HCT116 (cell line): ENCODE results near the gene TRPC1. TPM values are rescaled to one million over a fixed set of nuclear protein-coding genes. Genes with fewer than 3 reads are reported as not detected.

Experiments
- ATAC-seq: fragments of 200-7000 bp; cut with Tn5 transposase; 2 replicates; pipeline ENCODE4 v1.9.1; 2020; ENCODE audit warnings: mild to moderate bottlenecking, moderate library complexity
- BruUV-seq: library from RNA; stranded (reverse); fragments of 400-500 nt; replicated peaks from 2 replicates; lab custom pipeline; 2021; lab: Mats Ljungman, UMichigan
- CTCF ChIA-PET: fragments of 300-600 bp; sonication (Branson Sonifier 250); formaldehyde crosslinking; loops from one replicate; lab custom pipeline; 2021; ENCODE audit warnings: antibody characterized with exemption; lab: Charles Lee
- POLR2A ChIA-PET: fragments of 300-600, 350-600 bp; sonication (Branson Sonifier 250); formaldehyde crosslinking; loops from one replicate; lab custom pipeline; 2021; ENCODE audit warnings: antibody characterized with exemption; lab: Charles Lee
- RAD21 ChIA-PET, 2 experiments: fragments of 300-600 bp; sonication (Branson Sonifier 250); formaldehyde crosslinking; loops; one replicate each; lab custom pipeline; 2023; ENCODE audit warnings: low total read pairs in 2 of 2; ENCODE audit not compliant: uncharacterized antibody in 2 of 2, unreplicated experiment in 2 of 2, low non-redundant PET in 1 of 2; lab: Charles Lee
- DNase-seq: peaks from one replicate; pipeline ENCODE4 v3.0.0-alpha.2; 2010; ENCODE audit warnings: low read depth, low spot score
- H2AFZ ChIP-seq: fragments of 200-600 bp; shearing (Covaris generic), sonication (generic); 2 replicates; pipeline ENCODE4 v1.6.1; 2017; ENCODE audit warnings: low read depth, mixed run types, mixed read lengths, antibody characterized with exemption, low read length; ENCODE audit not compliant: poor library complexity, severe bottlenecking
- H3K27ac ChIP-seq: 2 replicates; pipeline ENCODE4 v1.5.1; 2012; ENCODE audit warnings: low read depth, low read length
- H3K27me3 ChIP-seq: fragments of 200-600 bp; sonication (generic); 2 replicates; pipeline ENCODE4 v1.6.1; 2016; ENCODE audit warnings: mixed run types, low read length, mixed read lengths; ENCODE audit not compliant: insufficient read depth
- H3K36me3 ChIP-seq, 2 experiments: fragments of 200-500 bp in 1 of 2; fragments of 200-600 bp in 1 of 2; sonication (Bioruptor generic) in 1 of 2; sonication (generic) in 1 of 2; 2 replicates each; pipeline versions ENCODE4 v1.5.1 to v1.6.1; 2014 to 2016; ENCODE audit warnings: low read length in 2 of 2, inconsistent platforms in 1 of 2, mixed read lengths in 1 of 2, mixed run types in 1 of 2; ENCODE audit not compliant: insufficient read depth in 2 of 2, control insufficient read depth in 1 of 2
- H3K4me1 ChIP-seq, 2 experiments: fragments of 200-600 bp in 1 of 2; sonication (generic) in 1 of 2; 2 replicates each; pipeline versions ENCODE4 v1.5.1 to v1.6.1; 2012 to 2017; ENCODE audit warnings: low read length in 2 of 2, inconsistent platforms in 1 of 2, mild to moderate bottlenecking in 1 of 2, mixed read lengths in 1 of 2, mixed run types in 1 of 2, moderate library complexity in 1 of 2; ENCODE audit not compliant: insufficient read depth in 2 of 2, control insufficient read depth in 1 of 2
- H3K4me2 ChIP-seq: fragments of 200-600 bp; sonication (generic); 2 replicates; pipeline ENCODE4 v1.6.1; 2017; ENCODE audit warnings: mixed run types, low read length, mixed read lengths
- H3K4me3 ChIP-seq, 2 experiments: fragments of 200-600 bp in 1 of 2; sonication (generic) in 1 of 2; replicated peaks in 1 of 2; 2 replicates each; pipeline ENCODE4 v1.5.1; 2011 to 2016; ENCODE audit warnings: low read length in 2 of 2, control low read depth in 1 of 2, low read depth in 1 of 2, mild to moderate bottlenecking in 1 of 2, mixed read lengths in 1 of 2, mixed run types in 1 of 2
- H3K79me2 ChIP-seq: fragments of 200-600 bp; sonication (generic); 2 replicates; pipeline ENCODE4 v1.6.1; 2017; ENCODE audit warnings: mild to moderate bottlenecking, mixed run types, low read length, moderate library complexity, mixed read lengths; ENCODE audit not compliant: insufficient read depth
- H3K9ac ChIP-seq: fragments of 200-600 bp; sonication (generic); 2 replicates; pipeline ENCODE4 v1.6.1; 2016; ENCODE audit warnings: low read length, mixed read lengths
- H3K9me2 ChIP-seq: fragments of 200-600 bp; sonication (generic), shearing (Covaris generic); 2 replicates; pipeline ENCODE4 v1.6.1; 2017; ENCODE audit warnings: mixed run types, mild to moderate bottlenecking, moderate library complexity; ENCODE audit not compliant: insufficient read depth
- H3K9me3 ChIP-seq, 2 experiments: fragments of 200-500 bp in 1 of 2; fragments of 200-600 bp in 1 of 2; sonication (Bioruptor generic) in 1 of 2; sonication (generic) in 1 of 2; 2 replicates each; pipeline ENCODE4 v1.6.1; 2014 to 2017; ENCODE audit warnings: low read length in 2 of 2, mixed read lengths in 2 of 2, inconsistent platforms in 1 of 2, low read depth in 1 of 2, mild to moderate bottlenecking in 1 of 2, mixed run types in 1 of 2, moderate library complexity in 1 of 2; ENCODE audit not compliant: control insufficient read depth in 1 of 2, insufficient read depth in 1 of 2
- H4K20me1 ChIP-seq: fragments of 200-600 bp; sonication (generic), shearing (Covaris generic); 2 replicates; pipeline ENCODE4 v1.6.1; 2017; ENCODE audit warnings: mixed run types, mild to moderate bottlenecking, moderate library complexity; ENCODE audit not compliant: insufficient read depth
- CBX3 ChIP-seq: IDR thresholded peaks from 2 replicates; pipeline ENCODE4 v1.6.1; 2012; ENCODE audit warnings: low read depth
- CEBPB ChIP-seq: IDR thresholded peaks from 2 replicates; pipeline ENCODE4 v1.6.1; 2012; ENCODE audit warnings: low read depth
- CTCF ChIP-seq, 3 experiments: fragments of 200-600 bp in 1 of 3; sonication (generic) in 1 of 3; IDR thresholded peaks in 2 of 3; conservative IDR thresholded peaks in 1 of 3; 2 replicates each; pipeline ENCODE4 v1.5.1; 2012 to 2017; ENCODE audit warnings: low read depth in 2 of 3, low read length in 2 of 3, antibody characterized with exemption in 1 of 3, borderline replicate concordance in 1 of 3, control low read depth in 1 of 3, mild to moderate bottlenecking in 1 of 3, mixed read lengths in 1 of 3, mixed run types in 1 of 3, moderate library complexity in 1 of 3; ENCODE audit not compliant: insufficient read depth in 1 of 3
- EGR1 ChIP-seq: IDR thresholded peaks from 2 replicates; pipeline ENCODE4 v1.6.1; 2012; ENCODE audit warnings: low read depth
- EZH2 ChIP-seq: fragments of 200-600 bp; sonication (generic); IDR thresholded peaks from 2 replicates; pipeline ENCODE4 v1.6.1; 2017; ENCODE audit warnings: antibody characterized with exemption, mixed run types
- SIN3A ChIP-seq: IDR thresholded peaks from 2 replicates; pipeline ENCODE4 v1.6.1; 2012; ENCODE audit warnings: low read depth
- SRF ChIP-seq: IDR thresholded peaks from 2 replicates; pipeline ENCODE4 v1.6.1; 2012; ENCODE audit warnings: low read depth
- TCF7L2 ChIP-seq: IDR thresholded peaks from 2 replicates; pipeline ENCODE4 v1.7.0; 2011; ENCODE audit warnings: borderline replicate concordance, inconsistent platforms; ENCODE audit not compliant: insufficient read depth, insufficient read length; ENCODE audit errors: extremely low read depth
- YY1 ChIP-seq: IDR thresholded peaks from 2 replicates; pipeline ENCODE4 v1.6.1; 2011; ENCODE audit warnings: low read length, low read depth, moderate library complexity, mild to moderate bottlenecking; ENCODE audit not compliant: insufficient replicate concordance; ENCODE audit errors: extremely low read depth
- ZBTB33 ChIP-seq: IDR thresholded peaks from 2 replicates; pipeline ENCODE4 v1.6.1; 2011; ENCODE audit warnings: mild to moderate bottlenecking, low read length, moderate library complexity; ENCODE audit not compliant: insufficient replicate concordance; ENCODE audit errors: extremely low read depth
- intact Hi-C: fragments of 100-400 bp; cut with micrococcal nuclease; formaldehyde crosslinking; loops from 2 replicates; pipeline ENCODE4 v1.10.0; 2022
- total RNA-seq: library from RNA; stranded (reverse); gene quantifications from one replicate; pipeline ENCODE4 v1.2.1, GENCODE V29; 2021; ENCODE audit not compliant: unreplicated experiment

Gene TRPC1
- total RNA-seq, 1 experiment from 2014 or later: 6.1 TPM

- TF ChIP-seq TCF7L2 (no peak), CBX3 (no peak), YY1 (no peak), EGR1 (no peak), SIN3A (no peak), CEBPB (no peak), EZH2 (no peak), SRF (no peak)
Measured at GRCh38 chr3:142754494-142754893, 30.7 kb downstream of the TRPC1 start (continued).

- no peaks in the 10 kb centered on the region for H3K9me3 ChIP-seq
- H3K79me2 ChIP-seq: no peaks in the 10 kb centered on the region
- ATAC-seq: no peak
- H3K27ac ChIP-seq: no peak overlapping the region
- H3K9ac ChIP-seq: no peak overlapping the region
- H3K4me1 ChIP-seq: no peaks in the 10 kb centered on the region
- no peak overlapping the region for H2AFZ ChIP-seq
- H3K9me2 ChIP-seq: no peaks in the 10 kb centered on the region
- no peak overlapping the region for H3K4me2 ChIP-seq
- CTCF ChIA-PET: no interaction called here
- no peaks in the 10 kb centered on the region for H4K20me1 ChIP-seq
- H3K4me3 ChIP-seq: no peak overlapping the region
- no peak for TF ChIP-seq CTCF (IDR thresholded peaks at IDR 0.05 in 2 of 3, conservative IDR thresholded peaks at IDR 0.05 in 1 of 3; ENCODE audit: borderline replicate concordance in 1 of 3, insufficient read depth in 1 of 3, low read depth in 2 of 3, low read length in 2 of 3)
- no peak for TF ChIP-seq ZBTB33
- no peak for TF ChIP-seq EGR1
- TF ChIP-seq CBX3: no peak
- intact Hi-C loops: no loop called here
- DNase-seq: no peak
- no peaks in the 10 kb centered on the region for H3K27me3 ChIP-seq
- no TSS peak for BruUV-seq
- no peaks in the 10 kb centered on the region for H3K36me3 ChIP-seq
- POLR2A ChIA-PET: no interaction called here
- RAD21 ChIA-PET: no interaction called here
Measured at GRCh38 chr3:142768338-142768737, 44.5 kb downstream of the TRPC1 start.
